Measurements from ENCODE around the gene SLC25A22. TPM values are rescaled to one million over a fixed set of nuclear protein-coding genes. Genes with fewer than 3 reads are reported as not detected.

SLC25A22 gene
- total RNA-seq, 2 donors from 2014 or later, result 21.2 to 43.2 TPM

DNA sequence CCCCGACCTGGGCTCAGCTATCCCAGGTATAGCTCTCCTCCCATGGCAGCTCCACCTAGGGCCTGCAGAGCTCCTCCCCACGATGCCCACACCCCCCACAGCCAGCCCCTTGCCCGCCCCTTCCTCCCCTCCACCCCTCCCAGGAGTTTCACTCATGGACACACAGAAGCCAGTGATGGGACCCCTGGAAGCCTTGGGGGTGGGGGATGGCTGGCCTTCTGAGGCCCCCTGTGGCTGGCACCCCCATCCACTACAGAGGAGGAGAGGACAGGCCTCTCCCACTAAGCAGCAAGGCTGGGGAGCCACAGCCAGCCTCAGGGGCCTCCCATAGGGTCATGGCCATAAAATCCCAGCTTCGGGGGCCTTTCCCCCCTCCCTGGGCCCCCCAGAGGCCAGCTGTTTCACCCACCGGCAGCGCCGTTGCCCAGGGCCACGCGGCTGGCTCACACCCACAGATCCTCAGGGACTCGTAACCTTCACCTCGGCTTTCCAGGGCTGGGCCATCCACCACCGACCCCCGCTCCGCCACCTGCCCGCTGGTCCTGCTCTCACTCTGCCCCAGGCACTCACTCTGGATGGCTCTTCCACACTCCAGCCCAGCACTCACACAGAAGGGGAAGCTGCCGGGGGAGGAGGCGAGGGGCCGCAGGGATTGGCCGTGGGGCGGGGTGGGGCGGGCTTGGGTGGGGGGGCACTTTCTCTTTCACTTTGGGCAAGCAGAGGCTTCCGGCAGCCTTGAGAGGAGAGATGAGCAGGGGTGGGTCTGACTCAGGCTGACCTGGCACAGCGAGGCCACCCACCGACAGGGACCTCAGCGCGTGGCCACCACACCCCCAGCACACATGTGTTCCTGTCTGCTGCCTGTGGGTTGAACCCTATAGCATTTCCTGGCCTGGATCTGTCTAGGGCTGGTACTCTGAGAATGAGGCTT, 2.2 kb downstream of the SLC25A22 start:
- DNase-seq (ENCODE audit: low spot score), result peak; percentile 69
- intact Hi-C loops (cut with DNase I), result no loop called here
- Histone ChIP-seq H3K4me1 (replicated peaks) (peaks cover 16% of the 10 kb centered on the region), H3K9me3 (no peaks in the 10 kb centered on the region), H3K36me3 (no peaks in the 10 kb centered on the region), H3K27ac (peak overlapping the region; percentile 81 to 86), H3K4me3 (peak overlapping the region; percentile 47 to 73), H3K27me3 (replicated peaks; ENCODE audit: insufficient read depth) (no peaks in the 10 kb centered on the region)
- WGBS, result 3% methylated on average over 25 of the region's 26 CpGs
- no peak for TF ChIP-seq POLR2A (IDR thresholded peaks at IDR 0.05)
- TF ChIP-seq POLR2AphosphoS5 (IDR thresholded peaks at IDR 0.05), result peak; percentile 16

DNA sequence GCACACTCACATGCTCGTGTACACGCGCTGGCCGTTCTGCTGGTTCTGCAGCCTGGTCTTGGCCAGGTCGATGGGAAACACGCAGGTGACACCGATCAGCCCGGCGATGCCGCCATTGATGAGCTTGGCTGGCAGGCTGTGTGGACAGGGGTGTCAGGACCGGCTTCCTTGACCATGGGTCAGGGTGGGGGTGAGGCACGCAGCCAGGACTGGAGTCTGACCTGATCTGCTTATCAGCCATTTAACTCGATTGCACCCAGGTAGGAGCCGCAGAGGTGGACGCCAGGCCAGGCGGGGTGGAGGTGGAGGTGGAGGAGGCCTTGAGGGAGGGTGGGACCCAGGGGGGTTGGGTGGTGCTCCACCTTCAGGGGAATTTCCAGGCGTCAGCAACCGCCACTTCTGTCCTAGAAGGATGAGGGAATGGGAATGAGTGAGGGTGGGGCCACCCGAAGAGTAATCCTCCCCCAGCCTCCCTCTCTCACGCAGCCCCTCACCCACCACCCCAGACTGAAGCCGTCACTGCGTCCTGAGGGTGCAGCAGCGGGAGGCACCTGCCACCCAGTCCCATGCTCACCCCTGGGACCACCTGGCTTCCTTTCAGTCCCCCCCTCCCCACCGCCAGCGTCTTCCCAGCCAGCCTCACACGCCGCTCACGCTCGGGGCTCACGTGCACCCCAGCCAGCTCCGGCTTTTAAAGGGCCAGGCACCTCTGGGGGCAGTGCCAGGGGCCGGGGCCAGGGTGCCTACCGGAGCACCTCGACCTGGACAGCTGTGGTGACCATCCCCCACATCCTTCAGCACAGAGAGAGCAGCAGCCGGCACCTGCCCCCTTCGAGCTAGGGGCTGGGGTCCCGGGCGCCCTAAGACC, 3.1 kb downstream of the SLC25A22 start:
- peak overlapping the region; percentile 47 to 73 for H3K4me3 ChIP-seq
- WGBS, result 42% methylated on average over 31 of the region's 38 CpGs
- TF ChIP-seq, protein P1, sequence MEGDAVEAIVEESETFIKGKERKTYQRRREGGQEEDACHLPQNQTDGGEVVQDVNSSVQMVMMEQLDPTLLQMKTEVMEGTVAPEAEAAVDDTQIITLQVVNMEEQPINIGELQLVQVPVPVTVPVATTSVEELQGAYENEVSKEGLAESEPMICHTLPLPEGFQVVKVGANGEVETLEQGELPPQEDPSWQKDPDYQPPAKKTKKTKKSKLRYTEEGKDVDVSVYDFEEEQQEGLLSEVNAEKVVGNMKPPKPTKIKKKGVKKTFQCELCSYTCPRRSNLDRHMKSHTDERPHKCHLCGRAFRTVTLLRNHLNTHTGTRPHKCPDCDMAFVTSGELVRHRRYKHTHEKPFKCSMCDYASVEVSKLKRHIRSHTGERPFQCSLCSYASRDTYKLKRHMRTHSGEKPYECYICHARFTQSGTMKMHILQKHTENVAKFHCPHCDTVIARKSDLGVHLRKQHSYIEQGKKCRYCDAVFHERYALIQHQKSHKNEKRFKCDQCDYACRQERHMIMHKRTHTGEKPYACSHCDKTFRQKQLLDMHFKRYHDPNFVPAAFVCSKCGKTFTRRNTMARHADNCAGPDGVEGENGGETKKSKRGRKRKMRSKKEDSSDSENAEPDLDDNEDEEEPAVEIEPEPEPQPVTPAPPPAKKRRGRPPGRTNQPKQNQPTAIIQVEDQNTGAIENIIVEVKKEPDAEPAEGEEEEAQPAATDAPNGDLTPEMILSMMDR (IDR thresholded peaks at IDR 0.05), result no peak
- TF ChIP-seq POLR2AphosphoS5 (IDR thresholded peaks at IDR 0.05), result no peak
- TF ChIP-seq POLR2A (IDR thresholded peaks at IDR 0.05), result no peak
- no peak for DNase-seq (ENCODE audit: low spot score)
- peak overlapping the region; percentile 81 to 86 for H3K27ac ChIP-seq
- H3K36me3 ChIP-seq, result no peaks in the 10 kb centered on the region
- H3K4me1 ChIP-seq (replicated peaks), result peaks cover 16% of the 10 kb centered on the region
- H3K27me3 ChIP-seq (replicated peaks; ENCODE audit: insufficient read depth), result no peaks in the 10 kb centered on the region
- intact Hi-C loops (cut with DNase I), result no loop called here
- H3K9me3 ChIP-seq, result no peaks in the 10 kb centered on the region

DNA sequence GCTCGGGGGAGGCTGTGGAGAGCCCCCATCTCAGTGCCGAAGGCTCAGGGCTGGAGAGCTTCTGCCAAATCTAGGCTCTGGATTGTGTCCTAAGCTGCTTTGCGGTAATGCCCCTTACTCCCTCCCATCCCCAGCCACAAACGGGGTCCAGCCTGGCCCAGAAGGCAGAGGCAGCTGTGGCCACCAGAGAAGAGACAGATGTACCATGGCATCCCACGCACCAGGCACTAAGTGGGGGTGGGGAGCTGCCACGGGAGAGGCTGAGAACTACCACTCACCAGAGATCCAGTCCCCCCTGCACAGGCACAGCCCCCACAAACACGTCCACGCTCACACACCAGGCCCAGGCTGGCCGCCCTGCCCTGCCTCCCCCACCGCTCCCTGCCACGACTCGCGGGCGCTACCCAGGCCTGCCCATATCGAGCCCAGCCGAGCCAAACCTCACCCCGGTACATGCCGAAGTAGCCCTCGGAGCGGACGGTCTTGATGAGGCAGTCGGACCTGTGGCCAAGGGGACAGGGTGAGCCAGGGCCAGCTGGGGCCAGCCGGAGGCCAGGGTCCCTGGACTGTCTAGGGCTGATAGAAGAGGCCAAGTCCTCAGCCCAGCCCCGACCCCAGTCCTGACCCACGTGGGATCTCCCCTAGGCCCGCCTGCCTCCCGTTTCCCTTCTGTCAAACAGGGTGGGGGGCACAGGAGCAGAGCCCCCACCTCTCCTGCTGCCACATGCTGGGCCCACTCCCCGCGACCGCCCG, 3.9 kb downstream of the SLC25A22 start:
- H3K36me3 ChIP-seq, result no peaks in the 10 kb centered on the region
- DNase-seq (ENCODE audit: low spot score), result no peak
- H3K27ac ChIP-seq, result no peak overlapping the region
- no peaks in the 10 kb centered on the region for H3K27me3 ChIP-seq (replicated peaks; ENCODE audit: insufficient read depth)
- no peak overlapping the region for H3K4me3 ChIP-seq
- H3K9me3 ChIP-seq, result no peaks in the 10 kb centered on the region
- WGBS, result 79% methylated on average over 21 of the region's 31 CpGs
- peaks cover 16% of the 10 kb centered on the region for H3K4me1 ChIP-seq (replicated peaks)
- no peak for TF ChIP-seq POLR2A (IDR thresholded peaks at IDR 0.05)
- TF ChIP-seq, protein P1 (IDR thresholded peaks at IDR 0.05), result no peak
- intact Hi-C loops (cut with DNase I), result no loop called here

DNA sequence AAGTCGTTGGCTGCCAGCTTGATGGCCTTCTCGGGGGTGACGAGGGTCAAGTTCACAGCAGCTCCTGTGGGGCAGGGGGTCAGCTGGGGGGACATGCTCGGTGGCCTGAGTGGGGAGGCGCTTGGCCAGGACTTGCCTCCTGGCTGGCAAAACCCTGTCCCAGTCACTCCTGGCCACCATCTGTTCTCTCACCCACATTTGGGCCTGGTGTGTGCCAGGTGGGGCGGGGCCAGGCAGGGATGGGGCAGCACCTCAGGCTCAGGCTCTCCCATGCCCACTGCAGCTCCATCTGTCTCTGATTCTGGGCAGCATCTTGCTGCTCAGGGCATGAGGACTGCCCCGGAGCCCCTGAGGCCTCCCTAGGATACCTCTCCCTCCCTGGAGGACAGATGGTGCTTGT, 4.5 kb downstream of the SLC25A22 start:
- peaks cover 16% of the 10 kb centered on the region for H3K4me1 ChIP-seq (replicated peaks)
- no peak overlapping the region for H3K4me3 ChIP-seq
- no peaks in the 10 kb centered on the region for H3K27me3 ChIP-seq (replicated peaks; ENCODE audit: insufficient read depth)
- 86% methylated on average over 7 of the region's 7 CpGs for WGBS
- TF ChIP-seq POLR2A (IDR thresholded peaks at IDR 0.05) (no peak), POLR2AphosphoS5 (IDR thresholded peaks at IDR 0.05) (no peak)
- TF ChIP-seq, protein P1 (IDR thresholded peaks at IDR 0.05), result no peak
- H3K36me3 ChIP-seq, result no peaks in the 10 kb centered on the region
- intact Hi-C loops (cut with DNase I), result no loop called here
- H3K9me3 ChIP-seq, result no peaks in the 10 kb centered on the region
- H3K27ac ChIP-seq, result no peak overlapping the region
- no peak for DNase-seq (ENCODE audit: low spot score)

DNA sequence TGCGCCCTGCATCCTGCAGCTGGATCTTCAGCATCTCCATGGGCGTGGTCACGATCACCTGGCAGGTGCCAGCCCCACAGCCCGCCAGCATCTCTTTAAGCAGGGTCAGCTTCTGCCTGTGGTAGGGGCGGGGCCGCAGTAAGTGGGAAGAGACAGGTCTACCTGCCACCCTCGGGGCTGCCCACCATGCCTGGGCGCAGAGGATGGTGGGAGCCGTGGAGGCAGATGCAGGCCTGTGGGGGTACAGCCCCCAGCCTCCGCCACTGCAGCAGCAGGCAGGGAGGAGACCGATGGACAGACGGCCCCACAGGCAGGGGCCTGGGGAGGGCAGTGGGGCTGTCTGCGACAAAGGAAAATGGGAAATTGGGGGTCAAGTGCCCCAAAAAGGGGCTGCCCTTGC, 5.2 kb downstream of the SLC25A22 start:
- intact Hi-C loops (cut with DNase I), result no loop called here
- Histone ChIP-seq H3K4me1 (replicated peaks) (peaks cover 16% of the 10 kb centered on the region), H3K36me3 (no peaks in the 10 kb centered on the region), H3K27me3 (replicated peaks; ENCODE audit: insufficient read depth) (no peaks in the 10 kb centered on the region), H3K4me3 (no peak overlapping the region), H3K9me3 (no peaks in the 10 kb centered on the region), H3K27ac (no peak overlapping the region)
- DNase-seq (ENCODE audit: low spot score), result no peak
- WGBS, result 92% methylated on average over 13 of the region's 13 CpGs
- TF ChIP-seq, protein P1 (IDR thresholded peaks at IDR 0.05), result no peak
- TF ChIP-seq POLR2AphosphoS5 (IDR thresholded peaks at IDR 0.05), result no peak
- TF ChIP-seq POLR2A (IDR thresholded peaks at IDR 0.05), result no peak

Data from prostate gland (tissue), 2 donors.